DND-41 (cell line): ENCODE results near the gene CTNNA3.

ENCODE experiments used
- EZH2 ChIP-seq: IDR thresholded peaks from 3 replicates; pipeline ENCODE4 v1.6.1; 2012; ENCODE audit warnings: borderline replicate concordance, low read depth, mild to moderate bottlenecking, moderate library complexity, low read length, inconsistent platforms; ENCODE audit not compliant: severe bottlenecking
- TF ChIP-seq, protein P1 (sequence below): IDR thresholded peaks from 2 replicates; pipeline ENCODE4 v1.5.1; 2012; ENCODE audit warnings: borderline replicate concordance, low read length, moderate library complexity, mild to moderate bottlenecking; ENCODE audit not compliant: poor library complexity, severe bottlenecking; ENCODE audit errors: extremely low read depth

DNA sequence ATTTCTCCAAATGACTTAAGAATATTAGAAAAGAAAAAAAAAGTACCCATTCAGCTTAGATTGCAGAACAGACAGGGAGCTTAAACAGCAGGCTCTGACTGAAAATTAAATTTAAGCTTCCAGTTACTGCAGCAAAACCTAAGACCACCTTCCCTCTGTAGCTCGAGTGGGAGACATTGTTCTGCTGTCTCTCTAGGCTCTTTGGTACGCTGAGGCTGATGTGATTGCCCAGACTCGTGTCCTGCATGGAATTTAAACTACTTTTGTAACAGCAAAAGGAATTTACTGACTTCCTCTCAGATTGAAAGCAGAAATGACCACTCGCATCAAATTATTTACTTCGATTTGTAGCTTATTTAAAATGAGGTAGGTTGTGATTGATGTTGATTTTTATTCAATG is 645.6 kb downstream of the CTNNA3 start:
- TF ChIP-seq, protein P1, sequence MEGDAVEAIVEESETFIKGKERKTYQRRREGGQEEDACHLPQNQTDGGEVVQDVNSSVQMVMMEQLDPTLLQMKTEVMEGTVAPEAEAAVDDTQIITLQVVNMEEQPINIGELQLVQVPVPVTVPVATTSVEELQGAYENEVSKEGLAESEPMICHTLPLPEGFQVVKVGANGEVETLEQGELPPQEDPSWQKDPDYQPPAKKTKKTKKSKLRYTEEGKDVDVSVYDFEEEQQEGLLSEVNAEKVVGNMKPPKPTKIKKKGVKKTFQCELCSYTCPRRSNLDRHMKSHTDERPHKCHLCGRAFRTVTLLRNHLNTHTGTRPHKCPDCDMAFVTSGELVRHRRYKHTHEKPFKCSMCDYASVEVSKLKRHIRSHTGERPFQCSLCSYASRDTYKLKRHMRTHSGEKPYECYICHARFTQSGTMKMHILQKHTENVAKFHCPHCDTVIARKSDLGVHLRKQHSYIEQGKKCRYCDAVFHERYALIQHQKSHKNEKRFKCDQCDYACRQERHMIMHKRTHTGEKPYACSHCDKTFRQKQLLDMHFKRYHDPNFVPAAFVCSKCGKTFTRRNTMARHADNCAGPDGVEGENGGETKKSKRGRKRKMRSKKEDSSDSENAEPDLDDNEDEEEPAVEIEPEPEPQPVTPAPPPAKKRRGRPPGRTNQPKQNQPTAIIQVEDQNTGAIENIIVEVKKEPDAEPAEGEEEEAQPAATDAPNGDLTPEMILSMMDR = no peak
- TF ChIP-seq EZH2 = no peak
